NB4 (cell line): Measurements from ENCODE around the gene POLR3B.

ENCODE experiments used
- CTCF ChIP-seq: IDR thresholded peaks from one replicate; pipeline ENCODE4 v1.5.1; 2012; ENCODE audit warnings: low read depth, low read length
- MAX ChIP-seq: IDR thresholded peaks from 2 replicates; pipeline ENCODE4 v1.6.1; 2011; ENCODE audit warnings: low read depth, low read length
- POLR2A ChIP-seq: IDR thresholded peaks from 2 replicates; pipeline ENCODE4 v1.6.1; 2011; ENCODE audit warnings: mild to moderate bottlenecking; ENCODE audit not compliant: insufficient read length; ENCODE audit errors: extremely low read depth

- no peak for TF ChIP-seq CTCF
- TF ChIP-seq POLR2A, result no peak
- no peak for TF ChIP-seq MAX
These were observed 16.3 kb upstream of the POLR3B start for GRCh38 chr12:106341086-106341877.
